Activated T-cell treated with anti-CD3 and anti-CD28 coated beads, Interleukin-2, amount 50 U/mL, for 72 hours (primary cell): Measurements from ENCODE around the gene LRP1. TPM values are rescaled to one million over a fixed set of nuclear protein-coding genes. Genes with fewer than 3 reads are reported as not detected.

ENCODE experiments used
- ATAC-seq, 2 donors: fragments of 150-1000 bp; cut with Tn5 transposase; replicated peaks in 1 of 2; 2 replicates each; pipeline ENCODE4 v1.10.0; 2021; ENCODE audit warnings: moderate library complexity in 2 of 2, mild to moderate bottlenecking in 1 of 2
- DNase-seq, 2 donors: peaks; one replicate each; pipeline ENCODE4 v3.0.0; 2021 to 2022; ENCODE audit warnings: mixed read lengths in 1 of 2
- H3K27ac Mint-ChIP-seq: one replicate; pipeline ENCODE4 v1.8.0; 2022; ENCODE audit warnings: mild to moderate bottlenecking, moderate library complexity, mixed read lengths
- H3K27me3 Mint-ChIP-seq: one replicate; pipeline ENCODE4 v1.8.0; 2022; ENCODE audit warnings: low read depth, mixed read lengths
- H3K36me3 Mint-ChIP-seq, 2 donors: one replicate each; pipeline ENCODE4 v1.8.0; 2022; ENCODE audit warnings: mixed read lengths in 2 of 2, mild to moderate bottlenecking in 1 of 2; ENCODE audit not compliant: insufficient read depth in 2 of 2
- H3K4me1 Mint-ChIP-seq: one replicate; pipeline ENCODE4 v1.8.0; 2022; ENCODE audit warnings: low read depth, mixed read lengths
- H3K4me3 Mint-ChIP-seq, 2 donors: one replicate each; pipeline ENCODE4 v1.8.0; 2022; ENCODE audit warnings: mild to moderate bottlenecking in 2 of 2, mixed read lengths in 2 of 2, moderate library complexity in 2 of 2
- H3K9me3 Mint-ChIP-seq, 2 donors: one replicate each; pipeline ENCODE4 v1.8.0; 2022; ENCODE audit warnings: mixed read lengths in 2 of 2
- total RNA-seq, 2 donors: library from RNA; stranded (reverse); gene quantifications; one replicate each; pipeline ENCODE4 v1.2.3, GENCODE V29; 2022

LRP1 gene
- total RNA-seq, 2 donors from 2014 or later: 3.2 to 4.8 TPM

GRCh38 chr12:57162553-57163125 lies 34.4 kb downstream of the LRP1 start:
- ATAC-seq (no peak), DNase-seq (no peak)
- Mint-ChIP-seq H3K27ac (no peak overlapping the region), H3K9me3 (no peaks in the 10 kb centered on the region), H3K4me3 (no peak overlapping the region), H3K27me3 (no peaks in the 10 kb centered on the region), H3K4me1 (peaks cover 8% of the 10 kb centered on the region), H3K36me3 (no peaks in the 10 kb centered on the region)

- Mint-ChIP-seq H3K36me3 (no peaks in the 10 kb centered on the region), H3K4me3 (no peak overlapping the region), H3K4me1 (peaks cover 8% of the 10 kb centered on the region), H3K9me3 (no peaks in the 10 kb centered on the region), H3K27me3 (no peaks in the 10 kb centered on the region), H3K27ac (no peak overlapping the region)
- ATAC-seq (no peak), DNase-seq (no peak)
Measured at GRCh38 chr12:57164454-57164853, 36.2 kb downstream of the LRP1 start.

- Mint-ChIP-seq H3K4me1 (peaks cover 8% of the 10 kb centered on the region), H3K9me3 (no peaks in the 10 kb centered on the region), H3K27ac (no peak overlapping the region), H3K4me3 (no peak overlapping the region), H3K27me3 (no peaks in the 10 kb centered on the region), H3K36me3 (no peaks in the 10 kb centered on the region)
- DNase-seq (no peak), ATAC-seq (no peak)
Measured at GRCh38 chr12:57164966-57165625, 36.8 kb downstream of the LRP1 start.

GRCh38 chr12:57165741-57166140 lies 37.5 kb downstream of the LRP1 start:
- no peak for DNase-seq
- no peak overlapping the region for H3K4me3 Mint-ChIP-seq
- H3K27ac Mint-ChIP-seq: no peak overlapping the region
- peaks cover 8% of the 10 kb centered on the region for H3K4me1 Mint-ChIP-seq
- no peak for ATAC-seq
- H3K27me3 Mint-ChIP-seq: no peaks in the 10 kb centered on the region
- no peaks in the 10 kb centered on the region for H3K9me3 Mint-ChIP-seq
- H3K36me3 Mint-ChIP-seq: no peaks in the 10 kb centered on the region

DNA sequence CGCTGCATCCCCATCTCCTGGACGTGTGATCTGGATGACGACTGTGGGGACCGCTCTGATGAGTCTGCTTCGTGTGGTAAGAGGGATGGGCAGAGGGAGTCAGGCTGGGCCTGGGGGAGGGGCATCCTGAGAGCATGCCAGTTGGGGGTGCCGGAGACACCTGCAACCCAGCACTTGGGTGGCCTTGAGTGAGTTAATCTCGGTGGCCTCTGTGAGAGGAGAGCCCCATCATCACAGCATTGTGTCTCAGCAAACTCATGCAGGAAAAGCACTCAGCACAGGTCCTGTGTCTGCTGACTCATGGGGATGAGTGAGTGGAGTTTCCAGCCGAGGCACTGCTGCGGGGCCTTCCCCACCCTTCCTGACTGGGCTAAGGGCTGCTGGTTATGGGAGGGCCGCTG lies 38.7 kb downstream of the LRP1 start:
- no peaks in the 10 kb centered on the region for H3K36me3 Mint-ChIP-seq
- H3K27me3 Mint-ChIP-seq: no peaks in the 10 kb centered on the region
- no peak overlapping the region for H3K4me3 Mint-ChIP-seq
- peaks cover 8% of the 10 kb centered on the region for H3K4me1 Mint-ChIP-seq
- no peak overlapping the region for H3K27ac Mint-ChIP-seq
- H3K9me3 Mint-ChIP-seq: no peaks in the 10 kb centered on the region
- DNase-seq: peak; percentile 38 to 49
- peak; percentile 88 to 92 for ATAC-seq

- no peaks in the 10 kb centered on the region for H3K27me3 Mint-ChIP-seq
- H3K9me3 Mint-ChIP-seq: no peaks in the 10 kb centered on the region
- no peak overlapping the region for H3K4me3 Mint-ChIP-seq
- H3K36me3 Mint-ChIP-seq: no peaks in the 10 kb centered on the region
- no peak overlapping the region for H3K27ac Mint-ChIP-seq
- peaks cover 10% of the 10 kb centered on the region for H3K4me1 Mint-ChIP-seq
- ATAC-seq: no peak
- no peak for DNase-seq
Measured at GRCh38 chr12:57168058-57168457, 39.8 kb downstream of the LRP1 start.

- no peak overlapping the region for H3K27ac Mint-ChIP-seq
- no peaks in the 10 kb centered on the region for H3K36me3 Mint-ChIP-seq
- H3K27me3 Mint-ChIP-seq: no peaks in the 10 kb centered on the region
- peaks cover 12% of the 10 kb centered on the region for H3K4me1 Mint-ChIP-seq
- DNase-seq: no peak
- ATAC-seq: no peak
- no peak overlapping the region for H3K4me3 Mint-ChIP-seq
- no peaks in the 10 kb centered on the region for H3K9me3 Mint-ChIP-seq
Measured at GRCh38 chr12:57169046-57169795, 40.9 kb downstream of the LRP1 start.

GRCh38 chr12:57169969-57170368 lies 41.7 kb downstream of the LRP1 start:
- Mint-ChIP-seq H3K4me1 (peaks cover 12% of the 10 kb centered on the region), H3K36me3 (no peaks in the 10 kb centered on the region), H3K27me3 (no peaks in the 10 kb centered on the region), H3K9me3 (no peaks in the 10 kb centered on the region), H3K4me3 (no peak overlapping the region), H3K27ac (no peak overlapping the region)
- ATAC-seq (no peak), DNase-seq (no peak)

DNA sequence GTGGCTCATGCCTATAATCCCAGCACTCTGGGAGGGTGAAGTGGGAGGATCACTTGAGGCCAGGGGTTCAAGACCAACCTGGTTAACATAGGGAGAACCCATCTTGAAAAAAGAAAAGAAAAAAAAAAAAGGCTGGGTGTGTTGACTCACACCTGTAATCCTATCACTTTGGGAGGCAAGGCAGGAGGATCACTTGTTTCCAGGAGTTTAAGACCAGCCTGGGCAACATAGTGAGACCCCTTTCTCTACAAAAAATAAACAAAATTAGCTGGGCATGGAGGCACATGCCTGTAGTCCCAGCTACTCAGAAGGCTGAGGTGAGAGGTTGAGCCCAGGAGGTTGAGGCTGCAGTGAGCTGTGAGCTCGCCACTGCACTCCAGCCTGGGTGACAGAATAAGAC lies 42.1 kb downstream of the LRP1 start:
- Mint-ChIP-seq H3K27ac (no peak overlapping the region), H3K4me1 (peaks cover 12% of the 10 kb centered on the region), H3K4me3 (no peak overlapping the region), H3K27me3 (no peaks in the 10 kb centered on the region), H3K36me3 (no peaks in the 10 kb centered on the region), H3K9me3 (no peaks in the 10 kb centered on the region)
- ATAC-seq (no peak), DNase-seq (no peak)

GRCh38 chr12:57170927-57171326 lies 42.6 kb downstream of the LRP1 start:
- Mint-ChIP-seq H3K9me3 (no peaks in the 10 kb centered on the region), H3K27me3 (no peaks in the 10 kb centered on the region), H3K27ac (no peak overlapping the region), H3K4me3 (no peak overlapping the region), H3K36me3 (no peaks in the 10 kb centered on the region), H3K4me1 (peaks cover 13% of the 10 kb centered on the region)
- ATAC-seq (no peak), DNase-seq (no peak)

DNA sequence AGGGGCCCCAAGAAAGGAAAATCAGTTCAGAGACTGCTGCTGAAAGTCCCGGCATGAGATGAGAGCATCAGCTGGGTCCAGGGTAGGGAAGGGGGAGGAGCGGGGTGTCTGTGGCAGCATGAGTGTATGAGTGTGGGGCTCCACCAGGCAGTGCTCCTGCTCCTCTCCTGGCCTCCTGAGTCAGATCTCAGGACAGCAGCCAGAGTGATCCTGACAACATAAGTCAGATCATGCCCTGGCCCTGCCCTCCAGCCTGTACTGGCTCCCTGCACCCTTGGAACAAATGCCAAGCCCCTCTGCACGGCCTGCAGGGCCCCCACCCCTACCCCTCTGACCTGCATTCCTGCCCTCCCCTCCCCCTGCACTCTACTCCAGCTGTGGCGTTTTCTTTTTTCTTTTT lies 43.4 kb downstream of the LRP1 start:
- Mint-ChIP-seq H3K9me3 (no peaks in the 10 kb centered on the region), H3K36me3 (no peaks in the 10 kb centered on the region), H3K4me1 (peaks cover 16% of the 10 kb centered on the region), H3K27me3 (no peaks in the 10 kb centered on the region), H3K27ac (no peak overlapping the region), H3K4me3 (no peak overlapping the region)
- DNase-seq (no peak), ATAC-seq (no peak)

GRCh38 chr12:57173089-57173488 lies 44.8 kb downstream of the LRP1 start:
- H3K9me3 Mint-ChIP-seq: no peaks in the 10 kb centered on the region
- H3K4me1 Mint-ChIP-seq: peaks cover 8% of the 10 kb centered on the region
- no peak overlapping the region for H3K4me3 Mint-ChIP-seq
- no peaks in the 10 kb centered on the region for H3K36me3 Mint-ChIP-seq
- H3K27me3 Mint-ChIP-seq: no peaks in the 10 kb centered on the region
- H3K27ac Mint-ChIP-seq: no peak overlapping the region
- peak; percentile 34 to 60 for ATAC-seq
- peak; percentile 28 to 29 for DNase-seq

DNA sequence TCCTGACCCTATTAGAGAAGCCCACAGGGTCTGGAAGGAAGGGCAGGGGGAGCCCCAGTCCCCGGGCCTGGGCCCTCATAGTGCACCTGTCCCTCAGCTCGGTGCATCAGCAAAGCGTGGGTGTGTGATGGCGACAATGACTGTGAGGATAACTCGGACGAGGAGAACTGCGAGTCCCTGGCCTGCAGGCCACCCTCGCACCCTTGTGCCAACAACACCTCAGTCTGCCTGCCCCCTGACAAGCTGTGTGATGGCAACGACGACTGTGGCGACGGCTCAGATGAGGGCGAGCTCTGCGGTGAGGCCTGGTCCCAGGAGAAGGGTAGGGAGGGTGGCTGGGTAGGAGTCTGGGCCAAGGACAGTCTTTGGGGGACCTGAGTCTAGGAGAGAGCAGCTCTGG lies 45.4 kb downstream of the LRP1 start:
- no peaks in the 10 kb centered on the region for H3K27me3 Mint-ChIP-seq
- H3K9me3 Mint-ChIP-seq: no peaks in the 10 kb centered on the region
- no peak overlapping the region for H3K27ac Mint-ChIP-seq
- H3K36me3 Mint-ChIP-seq: no peaks in the 10 kb centered on the region
- H3K4me1 Mint-ChIP-seq: peaks cover 8% of the 10 kb centered on the region
- no peak overlapping the region for H3K4me3 Mint-ChIP-seq
- DNase-seq (no peak), ATAC-seq (no peak)
